ENCODE results near the gene ITIH3.

The ITIH3 gene

DNA sequence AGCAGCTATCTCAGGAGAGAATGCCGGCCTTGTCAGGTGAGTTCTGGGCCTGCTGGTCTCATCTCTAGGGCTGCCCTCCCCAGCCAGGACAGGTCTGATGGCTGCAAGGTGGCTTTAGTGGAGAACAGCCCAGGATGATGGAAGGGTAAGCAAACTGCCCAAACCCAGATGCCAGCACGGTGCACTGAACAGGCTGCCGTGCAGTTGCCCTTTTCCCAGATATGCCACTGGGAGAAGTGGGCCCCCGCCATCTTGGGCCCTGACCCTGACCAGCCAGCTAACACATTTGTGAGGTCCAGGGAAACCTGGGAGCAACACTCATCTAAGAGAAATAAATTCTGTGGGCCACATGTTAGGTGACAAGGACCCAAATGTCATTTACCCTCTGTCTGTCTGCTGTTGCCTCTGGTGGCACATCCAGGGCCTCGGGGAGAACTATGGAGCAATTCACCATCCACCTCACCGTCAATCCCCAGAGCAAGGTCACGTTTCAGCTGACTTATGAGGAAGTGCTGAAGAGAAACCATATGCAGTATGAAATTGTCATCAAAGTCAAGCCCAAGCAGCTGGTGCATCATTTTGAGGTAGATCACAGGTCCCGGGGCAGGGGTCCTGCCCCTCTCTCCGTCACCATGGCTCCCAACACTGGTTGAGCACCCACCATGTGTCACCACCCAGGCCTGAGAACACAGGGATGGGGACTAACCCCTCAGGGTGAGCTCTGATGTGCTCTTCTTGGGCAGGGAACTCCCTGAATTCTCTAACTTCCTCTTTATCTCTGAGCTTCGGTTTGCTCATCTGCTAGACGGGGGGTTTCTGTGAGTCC is 15.4 kb upstream of the ITIH3 start:
- no peak for DNase-seq

DNA sequence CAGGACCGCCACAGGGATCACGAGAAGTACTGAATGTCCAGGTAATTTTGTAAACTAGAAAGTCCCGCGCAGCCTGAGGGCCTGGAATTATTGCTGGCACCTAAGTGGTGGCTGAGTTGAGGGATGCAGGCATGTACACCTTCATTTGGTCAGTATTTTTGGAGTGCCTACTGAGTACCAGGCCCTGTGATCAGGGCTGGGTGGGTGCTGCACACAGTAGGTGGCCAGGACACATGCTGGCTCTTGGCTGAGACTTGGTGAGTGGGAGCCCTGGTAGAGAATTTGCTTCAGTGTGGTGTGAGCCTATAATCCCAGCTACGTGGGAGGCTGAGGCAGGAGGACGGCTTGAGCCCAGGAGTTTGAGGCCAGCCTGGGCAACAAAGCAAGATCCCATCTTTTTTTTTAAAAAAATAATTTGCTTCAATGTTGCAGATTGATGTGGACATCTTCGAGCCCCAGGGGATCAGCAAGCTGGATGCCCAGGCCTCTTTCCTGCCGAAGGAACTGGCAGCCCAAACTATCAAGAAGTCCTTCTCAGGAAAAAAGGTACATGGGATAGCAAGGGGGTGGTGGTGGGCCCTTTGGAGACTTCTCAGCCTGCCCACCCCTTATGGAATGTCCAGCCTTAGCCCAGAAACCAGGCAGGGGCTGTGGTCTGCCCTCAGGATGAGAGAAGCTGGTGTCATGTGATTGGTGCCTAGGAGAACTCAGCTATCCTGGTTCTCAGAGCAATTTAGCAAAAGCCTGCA is 14.6 kb upstream of the ITIH3 start:
- no peak for DNase-seq

DNA sequence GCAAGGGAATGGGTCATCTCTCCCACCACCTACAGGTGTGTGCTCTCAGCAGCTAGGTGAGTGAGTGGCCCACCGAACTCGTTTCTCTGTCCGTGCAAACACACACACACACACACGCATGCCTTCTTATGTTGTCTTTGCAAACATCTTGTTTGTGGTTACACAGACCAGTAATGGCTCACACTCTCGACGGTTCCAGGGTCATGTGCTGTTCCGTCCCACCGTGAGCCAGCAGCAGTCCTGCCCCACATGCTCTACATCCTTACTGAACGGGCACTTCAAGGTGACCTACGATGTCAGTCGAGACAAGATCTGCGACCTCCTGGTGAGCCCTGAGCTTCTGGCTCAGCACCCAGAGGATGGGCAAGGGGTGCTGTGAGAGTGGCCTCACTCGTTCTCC is 12.9 kb upstream of the ITIH3 start:
- no peak for DNase-seq

DNA sequence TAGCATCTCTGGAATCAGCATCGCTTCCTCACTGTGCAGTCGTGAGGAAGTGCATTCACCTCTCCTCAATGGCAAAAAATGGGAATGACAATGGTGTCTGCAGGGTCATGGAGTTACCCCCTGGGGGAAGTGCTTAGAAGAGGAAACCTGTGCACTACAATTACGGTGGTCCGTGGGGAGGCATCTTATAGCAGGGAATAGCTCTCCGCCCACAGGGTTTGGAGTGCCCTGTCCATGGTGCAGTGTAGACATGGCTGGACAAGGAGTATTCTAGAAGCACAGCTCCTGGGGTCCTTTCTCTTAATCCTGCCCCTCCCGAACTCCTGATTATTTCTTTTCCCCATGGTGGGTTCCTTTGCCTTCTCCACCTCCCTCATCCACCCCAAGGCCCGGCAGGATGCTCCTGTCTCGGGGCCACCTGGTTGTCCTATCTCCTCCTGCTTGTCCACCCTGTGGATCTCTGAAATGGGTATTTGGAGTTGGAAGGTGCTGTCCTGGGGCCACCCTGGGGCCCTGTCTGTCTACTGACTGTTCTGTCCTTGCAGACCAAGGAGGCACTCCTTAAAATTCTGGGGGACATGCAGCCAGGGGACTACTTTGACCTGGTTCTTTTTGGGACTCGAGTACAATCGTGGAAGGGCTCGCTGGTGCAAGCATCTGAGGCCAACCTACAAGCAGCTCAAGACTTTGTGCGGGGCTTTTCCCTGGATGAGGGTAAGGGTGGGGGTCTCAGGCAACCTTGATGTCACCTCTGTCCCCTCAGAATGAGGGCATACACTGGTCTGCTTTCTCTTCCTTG is 12.0 kb upstream of the ITIH3 start:
- no peak for DNase-seq

DNA sequence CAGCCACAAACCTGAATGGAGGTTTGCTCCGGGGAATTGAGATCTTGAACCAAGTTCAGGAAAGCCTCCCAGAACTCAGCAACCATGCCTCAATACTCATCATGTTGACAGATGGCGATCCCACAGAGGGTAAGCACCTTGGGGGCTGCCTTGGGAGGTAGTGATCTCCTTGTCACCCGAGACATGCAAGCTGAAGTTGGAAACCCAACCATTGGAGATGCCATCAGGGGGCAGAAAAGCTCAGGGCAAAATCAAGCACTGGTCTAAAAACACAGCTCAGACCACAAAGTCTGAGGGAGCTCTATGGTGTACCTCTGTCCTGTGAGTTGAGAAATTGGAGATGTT is 11.4 kb upstream of the ITIH3 start:
- DNase-seq = no peak

DNA sequence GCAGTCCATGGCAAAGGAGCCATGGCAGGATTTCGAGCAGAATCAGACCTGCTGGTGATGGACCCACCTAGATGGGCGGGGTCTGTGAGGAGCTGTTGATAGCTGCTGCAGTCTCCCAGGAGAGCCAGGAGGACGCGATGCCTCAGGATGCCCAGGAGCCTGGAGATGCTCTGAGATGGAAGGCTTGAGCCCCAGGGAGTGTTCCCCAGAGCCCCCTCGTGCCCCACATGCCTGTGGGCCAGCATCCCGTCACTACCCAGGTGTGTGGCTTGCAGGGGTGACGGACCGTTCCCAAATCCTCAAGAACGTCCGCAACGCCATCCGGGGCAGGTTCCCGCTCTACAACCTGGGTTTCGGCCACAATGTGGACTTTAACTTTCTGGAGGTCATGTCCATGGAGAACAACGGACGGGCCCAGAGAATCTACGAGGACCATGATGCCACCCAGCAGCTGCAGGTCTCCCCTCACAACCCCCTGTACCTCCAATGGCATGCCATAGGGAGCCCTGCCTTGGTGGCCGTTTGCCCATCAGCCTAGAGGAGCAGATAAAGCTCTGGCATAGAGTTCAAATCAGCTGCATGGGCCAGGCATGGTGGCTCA is 10.5 kb upstream of the ITIH3 start:
- DNase-seq = no peak

DNA sequence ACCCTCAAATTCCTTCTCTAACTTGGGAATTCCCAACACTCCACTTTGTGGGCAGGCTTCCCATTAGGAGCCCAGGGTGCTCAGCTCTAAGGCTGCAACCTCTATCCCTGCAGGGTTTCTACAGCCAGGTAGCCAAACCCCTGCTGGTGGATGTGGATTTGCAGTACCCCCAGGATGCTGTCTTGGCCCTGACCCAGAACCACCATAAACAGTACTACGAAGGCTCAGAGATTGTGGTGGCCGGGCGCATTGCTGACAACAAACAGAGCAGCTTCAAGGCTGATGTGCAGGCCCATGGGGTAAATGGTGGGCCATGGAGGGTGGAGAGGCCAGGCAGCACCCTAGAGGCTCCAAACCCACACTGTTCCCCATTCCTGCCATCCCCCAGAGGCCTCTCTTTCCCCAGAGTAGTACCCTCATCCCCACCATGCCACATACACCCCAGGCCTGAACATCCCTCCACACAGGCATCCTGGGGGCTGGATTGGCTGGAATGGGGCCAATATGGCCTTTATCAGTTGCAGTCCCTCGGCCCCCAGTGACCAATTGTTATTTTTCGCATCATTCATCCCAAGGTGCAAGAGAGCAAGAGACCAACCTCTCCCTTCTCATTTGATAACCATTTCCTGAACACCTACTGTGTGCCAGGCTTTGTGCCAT is 9.5 kb upstream of the ITIH3 start:
- DNase-seq = no peak

DNA sequence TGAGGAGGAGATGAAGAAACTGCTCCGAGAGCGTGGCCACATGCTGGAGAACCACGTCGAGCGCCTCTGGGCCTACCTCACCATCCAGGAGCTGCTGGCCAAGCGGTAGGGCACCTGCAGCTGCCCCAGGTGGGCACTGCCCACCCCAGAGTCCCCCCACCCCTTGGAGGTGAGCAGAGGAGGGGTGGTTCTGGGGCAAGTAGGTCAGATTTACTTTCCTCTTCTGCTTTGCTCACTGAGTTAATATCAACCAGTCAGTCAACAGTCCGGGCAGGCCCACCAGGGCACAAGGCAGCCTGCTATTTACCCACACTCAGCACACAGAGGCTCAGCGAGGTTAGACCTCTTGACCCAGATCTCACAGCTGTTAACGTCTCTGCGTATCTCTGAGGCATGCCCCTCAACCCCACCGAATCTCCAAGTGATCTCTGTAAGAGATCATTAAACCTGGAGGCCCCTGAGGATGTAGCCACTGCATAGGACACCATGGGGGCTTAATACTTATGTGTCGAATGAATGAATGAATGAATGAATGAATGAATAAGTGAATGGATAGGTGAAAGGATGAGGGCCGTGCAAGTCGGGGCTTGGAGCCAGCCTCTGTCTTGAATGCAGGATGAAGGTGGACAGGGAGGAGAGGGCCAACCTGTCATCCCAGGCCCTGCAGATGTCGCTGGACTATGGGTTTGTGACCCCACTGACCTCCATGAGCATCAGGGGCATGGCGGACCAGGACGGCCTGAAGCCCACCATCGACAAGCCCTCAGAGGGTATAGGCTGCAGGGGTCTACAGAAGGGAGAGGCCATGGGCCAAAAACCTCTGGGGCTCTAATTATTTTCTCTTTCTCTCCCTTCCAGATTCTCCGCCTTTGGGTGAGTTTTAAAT is 8.0 kb upstream of the ITIH3 start:
- DNase-seq = no peak

DNA sequence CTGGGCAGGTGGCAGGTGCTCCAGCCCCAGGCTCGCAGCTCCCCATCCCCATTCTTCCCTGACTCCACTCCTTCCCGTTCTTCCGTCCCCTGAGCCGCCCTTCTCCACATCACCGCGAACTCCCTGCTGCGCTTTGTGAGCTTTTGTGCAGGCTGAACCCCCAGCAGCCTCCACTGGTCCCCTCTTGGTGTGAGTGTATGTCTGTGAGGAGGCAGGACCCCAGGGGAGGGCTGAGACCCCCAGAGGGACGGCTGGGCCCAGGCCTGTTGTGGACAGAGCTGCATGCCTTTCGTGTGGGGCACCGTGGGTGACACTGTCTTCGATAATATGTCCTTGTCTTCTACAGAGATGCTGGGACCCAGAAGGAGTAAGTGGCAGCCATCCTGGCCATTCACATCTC is 7.3 kb upstream of the ITIH3 start:
- no peak for DNase-seq

DNA sequence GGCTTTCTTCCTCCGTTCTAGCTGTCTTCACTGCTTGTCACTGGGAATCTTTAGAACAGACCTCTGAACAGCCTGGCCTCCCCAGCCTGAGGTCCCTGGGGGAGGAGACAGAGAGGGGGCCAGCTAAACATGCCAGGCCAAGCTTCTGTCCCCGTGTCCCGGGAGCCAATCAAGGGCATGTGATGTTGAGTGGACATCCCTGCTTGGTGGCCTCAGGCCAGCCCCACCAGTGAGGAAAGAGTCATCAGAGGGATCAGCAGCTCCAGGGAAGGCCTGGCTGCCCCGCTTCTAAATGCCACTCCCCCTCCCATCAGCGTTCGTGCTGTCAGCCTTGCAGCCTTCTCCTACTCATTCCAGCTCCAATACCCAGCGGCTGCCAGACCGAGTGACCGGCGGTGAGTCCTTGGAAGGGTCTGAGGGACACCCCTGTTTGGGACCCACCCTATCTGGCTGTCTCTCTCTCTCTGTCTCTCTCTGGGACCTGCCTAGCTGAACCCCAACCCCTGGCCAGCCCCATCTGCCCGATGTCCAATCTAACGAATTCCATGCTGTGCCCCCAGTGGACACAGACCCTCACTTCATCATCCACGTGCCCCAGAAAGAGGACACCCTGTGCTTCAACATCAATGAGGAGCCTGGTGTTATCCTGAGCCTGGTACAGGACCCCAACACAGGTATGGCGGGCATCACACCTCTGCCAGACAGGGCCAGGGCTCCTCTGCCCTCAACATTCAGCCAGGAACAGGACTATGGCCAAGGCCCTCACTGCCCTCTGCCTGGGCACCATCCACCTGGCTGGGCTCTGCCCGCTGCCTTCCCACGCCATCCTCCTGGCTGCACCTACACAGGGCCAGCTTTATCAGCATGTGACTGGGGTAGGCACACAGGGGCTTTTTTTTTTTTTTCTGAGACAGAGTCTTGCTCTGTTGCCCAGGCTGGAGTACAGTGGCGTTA is 6.6 kb upstream of the ITIH3 start:
- DNase-seq = no peak

DNA sequence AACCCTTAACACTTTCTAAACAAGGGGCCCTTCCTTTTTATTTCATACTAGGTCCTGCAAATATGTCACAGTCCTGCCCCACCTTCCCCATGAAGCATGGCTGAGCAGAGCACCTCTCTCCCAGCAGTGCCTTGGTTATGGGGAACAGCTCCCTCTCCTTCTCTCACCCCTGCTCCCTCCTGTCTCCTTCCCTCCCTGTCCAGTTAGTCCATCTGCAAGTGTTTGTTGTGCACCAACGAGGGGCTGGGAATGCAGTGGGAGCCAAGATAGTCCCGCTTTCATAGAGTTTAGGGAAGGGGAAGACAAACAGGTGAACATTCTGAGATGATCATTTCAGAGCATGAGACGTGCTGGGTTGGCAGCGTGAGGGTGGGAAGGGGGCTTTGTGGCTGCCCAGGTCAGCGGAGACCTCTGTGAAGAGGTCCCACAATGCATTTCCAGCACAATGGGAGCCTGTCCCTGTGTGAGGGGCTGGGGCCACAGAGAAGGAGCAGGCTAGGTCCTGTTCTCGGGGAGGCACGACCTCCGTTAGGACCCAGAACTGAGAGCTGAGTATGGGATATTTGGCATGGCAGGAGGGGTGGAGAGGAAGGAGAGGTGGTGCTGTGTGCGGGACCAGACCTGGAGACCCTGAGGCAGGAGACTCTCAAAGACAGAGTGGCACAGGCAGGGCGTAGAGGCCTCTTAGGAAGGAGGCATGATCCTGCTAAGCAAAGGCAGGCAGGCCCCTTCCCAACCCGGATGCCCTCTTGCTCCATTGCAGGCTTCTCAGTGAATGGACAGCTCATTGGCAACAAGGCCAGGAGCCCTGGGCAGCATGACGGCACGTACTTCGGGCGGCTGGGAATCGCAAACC is 5.5 kb upstream of the ITIH3 start:
- no peak for DNase-seq

DNA sequence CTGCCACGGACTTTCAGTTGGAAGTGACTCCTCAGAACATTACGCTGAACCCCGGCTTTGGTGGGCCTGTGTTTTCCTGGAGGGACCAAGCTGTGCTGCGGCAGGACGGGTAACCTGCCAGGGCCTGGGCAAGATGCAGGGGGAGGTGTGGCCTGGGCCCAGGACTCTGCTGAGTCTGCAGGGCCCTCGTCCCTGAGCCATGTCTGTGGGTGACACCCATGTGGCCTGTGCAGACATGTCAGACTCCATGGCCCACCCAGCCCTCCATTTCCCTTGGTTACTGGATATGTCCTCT is 4.9 kb upstream of the ITIH3 start:
- no peak for DNase-seq

DNA sequence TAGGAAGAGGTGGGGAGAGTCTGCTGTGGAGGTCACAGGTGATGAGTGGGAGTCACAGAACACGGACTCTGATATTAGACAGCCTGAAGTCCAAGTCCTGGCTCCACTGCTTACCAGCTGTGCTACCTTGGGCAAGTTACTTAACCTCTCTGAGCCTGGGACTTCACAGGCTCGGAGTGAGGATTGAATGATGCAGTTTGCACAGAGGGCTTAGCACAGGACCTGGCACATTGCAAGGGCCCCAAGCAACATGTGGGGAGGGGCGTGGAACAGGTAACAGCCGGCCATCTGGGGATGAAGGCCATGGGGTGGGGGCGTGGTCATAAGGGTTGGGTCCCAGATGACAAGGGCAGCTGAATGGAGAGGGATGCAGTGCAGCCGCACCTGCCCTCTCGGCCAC is 4.3 kb upstream of the ITIH3 start:
- no peak for DNase-seq

DNA sequence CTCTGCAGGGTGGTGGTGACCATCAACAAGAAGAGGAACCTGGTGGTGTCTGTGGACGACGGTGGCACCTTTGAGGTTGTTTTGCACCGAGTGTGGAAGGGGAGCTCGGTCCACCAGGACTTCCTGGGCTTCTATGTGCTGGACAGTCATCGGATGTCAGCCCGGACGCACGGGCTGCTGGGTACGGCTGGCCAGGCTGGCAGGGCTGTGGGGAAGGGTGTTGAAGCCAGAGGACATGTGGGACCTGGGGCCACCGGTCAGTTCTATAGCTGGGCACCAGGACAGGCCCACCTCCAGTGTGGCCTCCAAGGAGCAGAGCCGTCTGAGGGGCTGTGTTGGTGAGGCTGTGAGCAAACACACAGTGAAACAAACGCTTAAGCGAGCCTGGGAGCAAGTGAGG is 3.9 kb upstream of the ITIH3 start:
- no peak for DNase-seq

DNA sequence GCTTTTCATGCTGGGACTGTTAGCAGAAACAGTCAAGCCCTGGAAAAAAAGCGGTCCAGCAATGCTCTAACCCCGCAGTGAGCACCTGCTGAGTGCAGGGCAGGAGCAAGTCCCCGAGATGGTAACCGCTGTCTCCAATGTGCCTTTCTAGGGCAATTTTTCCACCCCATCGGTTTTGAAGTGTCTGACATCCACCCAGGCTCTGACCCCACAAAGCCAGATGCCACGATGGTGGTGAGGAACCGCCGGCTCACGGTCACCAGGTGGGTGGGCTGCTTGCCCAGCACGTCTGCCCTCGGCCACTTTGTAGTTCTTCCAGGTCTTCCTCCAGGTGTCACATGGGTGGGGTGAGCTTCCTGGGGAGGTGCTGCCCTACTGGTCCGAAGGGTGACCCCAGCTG is 3.2 kb upstream of the ITIH3 start:
- no peak for DNase-seq

DNA sequence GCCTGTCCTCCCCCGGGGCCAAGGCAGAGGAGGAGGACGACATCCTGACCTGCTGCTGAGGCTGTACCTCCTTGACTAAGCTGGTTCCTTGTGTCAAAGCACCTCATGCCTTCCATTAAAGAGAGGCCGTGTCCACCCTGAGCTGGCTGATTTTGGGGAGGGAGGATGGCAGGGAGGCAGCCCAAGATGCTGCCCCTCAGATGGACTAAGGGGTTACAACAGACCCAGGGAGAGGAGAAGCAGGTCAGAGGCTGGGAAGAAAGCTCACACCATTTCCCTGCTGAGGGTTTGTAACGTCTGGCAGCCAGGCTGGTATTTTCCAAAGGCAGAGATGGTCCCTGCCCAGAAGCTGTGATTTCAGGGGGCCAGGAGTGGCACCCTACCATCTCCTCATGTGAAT is 2.7 kb upstream of the ITIH3 start:
- no peak for DNase-seq

DNA sequence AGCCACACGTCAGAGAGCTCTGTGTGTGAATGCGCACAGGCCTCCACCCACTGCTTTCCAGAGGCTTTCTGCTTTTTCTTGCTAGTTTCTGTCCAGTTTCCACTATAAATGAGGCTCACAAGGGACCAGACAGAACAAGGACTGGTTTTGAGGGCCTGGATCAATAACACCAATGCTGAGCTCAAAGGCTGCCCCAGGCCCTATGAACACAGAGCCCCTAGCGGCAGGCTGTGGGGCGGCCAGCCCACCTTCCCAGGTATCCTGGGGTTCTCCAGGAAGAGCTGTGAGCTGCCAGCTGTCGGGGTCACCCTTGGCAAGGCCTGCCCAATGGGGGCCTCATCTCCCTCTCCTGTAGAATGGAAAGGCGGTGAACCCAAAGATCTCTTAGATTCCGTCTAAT is 2.2 kb upstream of the ITIH3 start:
- no peak for DNase-seq

DNA sequence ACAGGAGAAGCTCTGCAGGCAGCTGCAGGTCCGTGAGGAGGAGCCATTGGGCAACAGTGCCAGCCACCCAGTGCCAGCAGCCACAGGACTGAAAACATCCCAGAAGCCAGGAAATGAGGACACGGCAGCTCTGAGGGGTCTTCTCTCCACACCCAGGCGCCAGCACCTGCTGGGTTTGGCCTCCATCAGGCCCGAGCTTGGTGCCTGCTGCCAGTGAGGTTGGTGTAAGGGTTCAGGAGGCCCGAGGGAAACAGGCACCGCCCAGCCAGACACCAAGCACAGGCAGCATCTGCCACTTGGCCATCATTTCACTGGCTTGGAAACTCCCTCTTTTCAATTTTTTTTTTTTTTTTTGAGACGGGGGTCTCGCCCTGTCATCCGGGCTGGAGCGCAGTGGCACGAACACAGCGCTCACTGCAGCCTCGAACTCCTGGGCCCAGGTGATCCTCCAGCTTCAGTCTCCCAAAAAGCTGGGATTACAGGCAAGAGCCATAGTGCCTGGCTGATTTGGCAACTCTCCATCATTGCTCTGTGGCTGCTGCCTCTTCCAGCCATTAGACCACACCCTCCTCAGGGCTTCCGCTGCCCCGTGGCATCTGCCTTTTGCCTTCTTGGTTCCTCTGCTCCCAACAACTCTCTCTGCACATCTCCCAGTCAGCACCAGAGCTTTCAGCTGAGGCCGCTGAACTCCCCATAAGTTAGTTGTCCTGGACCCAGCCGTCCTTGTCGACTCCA is 1.5 kb upstream of the ITIH3 start:
- DNase-seq = no peak
